Stimulated activated CD4-positive, alpha-beta T cell treated with anti-CD3 and anti-CD28 coated beads, Interleukin-15, amount 100 ng/mL, for 1 hour (primary cell): ENCODE measurements around the gene H2BK1.

Source experiments
- DNase-seq, 2 donors: peaks; one replicate each; pipeline ENCODE4 v3.0.0-alpha.2; 2020; ENCODE audit warnings: low read depth in 1 of 2, low spot score in 1 of 2

Gene H2BK1

GRCh38 chr7:151232917-151233701 lies 22.8 kb upstream of the H2BK1 start:
- DNase-seq: peak; percentile 40 to 55

- peak; percentile 76 to 80 for DNase-seq
Observed at GRCh38 chr7:151232091-151232916, 22.0 kb upstream of the H2BK1 start, which contains the start of gene CHPF2. CHPF2 (plus strand) TSS chr7:151232483; CDS start chr7:151234012, 1,529 bp downstream.

- DNase-seq: no peak
Observed at GRCh38 chr7:151231080-151231479, 20.8 kb upstream of the H2BK1 start.

- DNase-seq: no peak
Observed at GRCh38 chr7:151229249-151229648, 19.0 kb upstream of the H2BK1 start.

DNA sequence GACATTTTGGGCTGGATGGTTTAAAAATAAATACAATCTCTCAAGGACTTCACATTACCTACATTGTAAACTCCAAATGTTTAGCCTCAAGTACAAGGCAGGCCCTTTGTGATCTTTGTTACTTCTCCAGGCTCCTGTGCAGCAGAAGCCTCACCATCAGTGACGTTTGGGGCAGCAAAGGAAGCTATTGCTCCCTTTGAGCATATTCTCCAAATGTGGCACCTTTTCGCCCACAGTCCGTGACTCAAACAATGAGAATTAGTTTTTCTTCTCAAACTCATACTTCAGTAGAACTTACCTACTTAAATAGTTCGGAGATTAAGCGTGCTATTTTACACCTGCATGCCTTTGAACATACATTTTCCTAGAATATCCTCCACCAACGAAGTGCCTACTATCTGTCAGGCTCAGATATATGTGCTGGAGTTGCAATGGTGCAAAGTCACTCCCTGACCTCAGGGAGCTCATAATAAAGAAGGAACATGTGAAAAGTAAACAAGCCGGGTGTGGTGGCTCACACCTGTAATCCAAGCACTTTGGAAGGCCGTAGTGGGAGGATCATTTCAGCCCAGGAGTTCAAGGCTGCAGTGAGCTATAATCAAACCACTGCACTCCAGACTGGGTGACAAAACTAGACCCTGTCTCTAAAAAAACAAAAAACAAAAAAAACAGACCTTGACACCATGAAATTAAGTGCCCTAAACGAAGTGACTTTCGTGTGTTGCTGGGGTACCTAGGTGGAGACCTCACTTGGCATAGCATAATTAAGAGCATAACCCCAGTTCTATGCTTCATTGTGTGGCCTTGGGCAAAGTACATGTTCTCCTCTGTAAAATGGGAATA lies 18.0 kb upstream of the H2BK1 start:
- DNase-seq: no peak

- DNase-seq: peak; percentile 94 to 98
Observed at GRCh38 chr7:151226875-151227782, 16.8 kb upstream of the H2BK1 start, which contains the start of gene ABCF2. ABCF2 (minus strand) TSS chr7:151227205; CDS start chr7:151226458, 747 bp downstream.

- DNase-seq: no peak
Observed at GRCh38 chr7:151226560-151226874, 16.2 kb upstream of the H2BK1 start.

DNA sequence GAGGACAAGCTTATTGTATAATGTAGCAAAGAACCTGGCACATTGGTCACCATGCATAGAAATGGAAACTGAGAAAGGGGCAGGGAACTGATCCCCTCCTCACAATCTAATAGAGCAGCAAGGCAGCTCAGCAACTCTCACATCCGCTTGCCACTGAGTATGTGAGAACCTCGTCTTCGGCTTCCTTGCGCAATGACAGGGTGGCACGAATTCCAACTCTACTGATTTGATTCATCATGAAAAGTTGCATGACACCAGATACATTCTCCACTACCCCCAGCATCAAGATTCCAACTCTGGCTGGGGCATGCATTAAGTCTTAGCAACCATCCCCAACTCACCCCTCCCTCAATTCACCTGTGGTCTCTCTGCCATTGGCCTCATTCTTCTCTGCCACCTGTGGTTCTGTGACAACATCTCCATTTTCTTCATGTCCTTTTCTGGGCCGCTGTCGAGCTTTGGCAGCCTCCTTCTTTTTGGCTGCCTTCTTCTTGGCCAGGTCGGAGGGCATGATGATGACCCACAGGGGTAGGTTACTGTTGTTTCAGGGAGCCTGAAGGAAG lies 15.7 kb upstream of the H2BK1 start:
- DNase-seq: no peak

DNA sequence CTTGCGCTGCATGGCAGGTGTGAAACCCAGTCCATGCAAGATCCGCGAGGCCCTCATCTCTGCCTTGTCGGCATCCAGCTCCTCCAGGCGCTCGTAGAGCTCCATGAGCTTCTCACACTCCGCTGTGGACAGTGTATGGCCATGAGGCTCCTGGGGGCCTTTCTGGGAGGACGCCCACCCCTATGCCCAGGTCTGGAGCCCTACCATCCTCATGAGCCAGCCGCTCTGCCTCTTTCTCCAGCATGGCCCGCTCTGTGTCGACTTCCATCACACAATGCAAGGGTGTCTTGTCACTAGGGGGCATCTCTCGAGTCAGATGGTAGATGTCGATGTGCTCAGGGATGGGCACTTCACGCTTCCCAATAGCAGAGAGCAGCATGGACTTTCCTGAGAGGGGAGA lies 13.4 kb upstream of the H2BK1 start:
- DNase-seq: no peak

GRCh38 chr7:151218170-151218569 lies 7.9 kb upstream of the H2BK1 start:
- DNase-seq: no peak

DNA sequence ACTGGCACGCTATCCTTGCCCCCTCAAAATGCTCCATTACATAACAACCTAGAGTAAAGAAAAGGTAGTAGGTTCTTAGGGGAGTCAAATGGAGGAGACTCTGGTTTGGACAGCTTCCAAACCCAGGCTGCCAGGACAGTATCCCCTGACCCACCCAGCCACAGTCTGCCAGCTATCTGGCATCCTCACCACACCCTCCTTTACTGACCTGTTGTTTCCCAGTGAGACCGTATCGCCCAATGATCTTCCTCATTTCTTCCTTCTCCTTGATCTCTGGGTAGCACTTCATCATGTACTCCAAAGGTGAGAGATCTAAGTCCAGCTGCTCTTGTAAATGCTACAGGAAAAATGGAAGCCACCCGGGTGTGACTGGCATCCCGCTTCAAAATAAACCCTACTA lies 5.1 kb upstream of the H2BK1 start:
- DNase-seq: no peak

GRCh38 chr7:151213826-151214225 lies 3.5 kb upstream of the H2BK1 start:
- DNase-seq: no peak

DNA sequence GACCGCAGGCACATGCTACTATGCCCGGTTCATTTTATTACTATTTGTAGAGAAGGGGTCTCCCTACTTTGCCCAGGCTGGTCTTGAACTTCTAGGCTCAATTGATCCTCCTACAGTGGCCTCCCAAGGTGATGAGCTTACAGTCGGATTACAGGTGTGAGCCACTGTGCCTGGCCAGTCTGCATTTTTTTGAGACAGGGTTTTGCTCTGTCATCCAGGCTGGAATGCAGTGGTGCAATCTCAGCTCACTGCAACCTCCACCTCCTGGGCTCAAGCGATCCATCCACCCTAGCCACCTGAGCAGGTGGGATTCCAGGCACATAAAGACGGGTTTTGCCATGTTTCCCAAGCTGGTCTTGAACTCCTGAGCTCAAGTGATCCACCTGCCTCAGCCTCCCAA lies 2.3 kb upstream of the H2BK1 start:
- DNase-seq: no peak

DNA sequence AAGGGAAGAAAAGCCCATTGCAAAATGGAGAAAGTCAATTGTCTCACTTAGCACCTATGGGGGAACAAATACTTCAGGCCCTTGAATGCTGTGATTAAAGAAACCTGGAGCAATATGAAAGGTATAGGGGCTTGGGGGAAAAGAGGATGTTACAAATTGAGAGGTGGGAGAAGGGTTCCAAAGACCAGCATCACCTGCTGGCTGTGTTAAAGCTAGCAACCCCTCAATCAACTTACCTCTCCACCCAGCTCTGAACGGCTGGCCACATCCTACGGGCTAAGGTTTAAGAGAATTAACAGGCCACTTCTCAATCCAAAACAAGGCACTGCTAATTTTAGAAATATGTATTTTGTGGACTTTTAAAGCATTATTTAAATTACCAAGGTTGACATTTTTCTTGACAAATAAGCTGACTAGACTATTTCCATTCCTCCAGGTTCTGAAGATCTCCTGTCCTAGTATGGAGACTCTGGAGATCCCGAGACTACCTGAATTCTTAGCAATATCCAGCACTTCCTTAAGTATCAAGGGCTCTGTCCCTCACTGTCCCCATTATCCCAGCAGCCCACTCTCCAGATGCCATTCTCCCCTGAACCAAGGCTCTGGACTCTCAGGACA lies 976 bp upstream of the H2BK1 start:
- no peak for DNase-seq

GRCh38 chr7:151209588-151209987 lies 700 bp downstream of the H2BK1 start:
- no peak for DNase-seq

GRCh38 chr7:151208253-151208862 lies 1.9 kb downstream of the H2BK1 start:
- no peak for DNase-seq

DNA sequence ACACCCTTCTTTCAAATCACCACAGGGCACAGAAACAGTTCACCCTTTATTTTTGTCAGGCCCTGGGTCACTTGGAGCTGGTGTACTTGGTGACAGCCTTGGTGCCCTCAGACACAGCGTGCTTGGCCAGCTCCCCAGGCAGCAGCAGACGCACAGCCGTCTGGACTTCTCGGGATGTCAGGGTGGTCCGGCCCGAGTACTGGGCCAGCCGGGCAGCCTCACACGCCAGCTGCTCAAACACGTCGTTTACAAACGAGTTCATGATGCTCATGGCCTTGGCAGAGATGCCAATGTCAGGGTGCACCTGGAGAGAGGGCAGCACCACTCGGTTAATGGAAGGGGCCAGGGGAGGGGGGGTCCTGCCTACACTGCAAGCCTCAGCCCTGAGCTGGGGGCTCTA lies 2.5 kb downstream of the H2BK1 start:
- DNase-seq: no peak

DNA sequence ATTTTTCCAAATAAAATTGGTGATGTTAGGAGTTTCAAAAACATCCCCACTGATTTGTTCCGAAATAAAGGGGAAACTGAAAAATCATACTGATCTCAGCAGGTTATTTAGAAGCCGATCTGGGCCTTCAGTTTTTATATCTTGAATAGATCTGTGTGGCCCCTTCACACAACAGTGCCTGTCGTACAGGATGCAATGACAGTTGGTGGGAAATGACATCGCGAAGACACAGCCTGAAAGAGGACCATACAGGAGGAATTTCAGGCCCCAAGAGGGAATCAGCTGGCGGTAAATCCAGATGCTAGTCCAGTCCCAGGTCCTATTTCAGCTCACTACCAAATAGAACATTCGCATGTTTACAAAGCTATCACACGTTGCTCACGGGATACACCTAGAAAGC lies 3.0 kb downstream of the H2BK1 start:
- DNase-seq: no peak

DNA sequence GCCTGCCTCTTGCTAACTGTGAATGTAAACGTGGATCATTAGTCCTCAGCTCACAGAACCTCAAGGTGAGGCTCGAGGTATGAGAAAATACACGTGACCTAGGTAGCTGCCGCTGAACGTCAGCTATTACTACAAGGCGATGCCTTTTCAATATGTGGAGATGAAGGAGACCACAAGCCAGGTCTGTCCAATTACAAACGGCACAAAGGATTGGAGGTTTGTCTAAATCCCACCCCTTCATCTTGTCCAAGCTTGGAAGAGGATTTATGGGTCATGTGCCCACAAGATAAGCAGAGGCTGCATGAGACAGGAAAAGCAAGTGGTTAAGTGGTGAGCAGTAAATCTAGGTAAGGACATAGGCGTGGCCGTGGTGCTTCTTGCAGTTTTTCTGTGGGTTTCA lies 3.4 kb downstream of the H2BK1 start:
- no peak for DNase-seq
